Sigmoid colon (tissue), 7 donors: Measurements from ENCODE around the gene EIF3D. TPM values are rescaled to one million over a fixed set of nuclear protein-coding genes. Genes with fewer than 3 reads are reported as not detected.

ENCODE experiments used
- DNase-seq: peaks from one replicate; pipeline ENCODE4 v3.0.0-alpha.2; 2019
- H3K27ac ChIP-seq, 4 donors: fragments of 200-600 bp; sonication (generic); one replicate each; pipeline ENCODE4 v1.5.1; 2016 to 2019; ENCODE audit warnings: mild to moderate bottlenecking in 1 of 4
- H3K27me3 ChIP-seq, 3 donors: fragments of 200-600 bp; sonication (generic); one replicate each; pipeline ENCODE4 v1.5.1; 2019; ENCODE audit warnings: mild to moderate bottlenecking in 1 of 3
- H3K36me3 ChIP-seq, 4 donors: fragments of 200-600 bp; sonication (generic); one replicate each; pipeline ENCODE4 v1.5.1; 2016 to 2019
- H3K4me1 ChIP-seq, 4 donors: fragments of 200-600 bp; sonication (generic); one replicate each; pipeline ENCODE4 v1.5.1; 2017 to 2019
- H3K4me3 ChIP-seq, 4 donors: fragments of 200-600 bp; sonication (generic); one replicate each; pipeline ENCODE4 v1.5.1; 2017 to 2019; ENCODE audit warnings: mild to moderate bottlenecking in 2 of 4, moderate library complexity in 1 of 4
- H3K9me3 ChIP-seq, 4 donors: fragments of 200-600 bp in 3 of 4; sonication (generic) in 3 of 4; one replicate each; pipeline versions ENCODE4 v1.5.1 to v1.6.1; 2013 to 2019
- EP300 ChIP-seq, 4 donors: sonication (generic); formaldehyde crosslinking; IDR thresholded peaks; one replicate each; pipeline ENCODE4 v1.6.1; 2017; ENCODE audit warnings: antibody characterized with exemption in 4 of 4
- POLR2A ChIP-seq, 2 donors: fragments of 450-650 bp; IDR thresholded peaks; one replicate each; pipeline ENCODE4 v1.6.1; 2016; ENCODE audit warnings: antibody characterized with exemption in 2 of 2, mild to moderate bottlenecking in 2 of 2, moderate library complexity in 2 of 2
- POLR2AphosphoS5 ChIP-seq, 4 donors: sonication (generic); formaldehyde crosslinking; IDR thresholded peaks; one replicate each; pipeline ENCODE4 v1.6.1; 2017; ENCODE audit warnings: antibody characterized with exemption in 4 of 4
- WGBS, 2 donors: extraction: QIAGEN DNeasy Blood & Tissue Kit; methylation state at CpG; one replicate each; pipeline ENCODE4 v1.1.7; 2013; 5-methylcytosine and 5-hydroxymethylcytosine counted together
- intact Hi-C: fragments of 100-400 bp; cut with DNase I; formaldehyde crosslinking; loops from one replicate; pipeline ENCODE4 v1.15.1; 2023
- polyA plus RNA-seq, 3 donors: library from polyadenylated mRNA; stranded (reverse); fragments of 200-250 nt; gene quantifications; one replicate each; pipeline ENCODE4 v1.2.3, GENCODE V29; 2013
- total RNA-seq, 4 donors: library from RNA; depleted of rRNA; stranded (reverse); fragments of >200 nt; gene quantifications; one replicate each; pipeline ENCODE4 v1.1.0, GENCODE V29; 2016
- TF ChIP-seq, protein P1 (sequence below), 4 experiments: fragments of 450-650 bp in 3 of 4; fragments of 200-600 bp in 1 of 4; IDR thresholded peaks; one replicate each; pipeline ENCODE4 v1.5.1; 2016 to 2019; ENCODE audit warnings: antibody characterized with exemption in 4 of 4, mild to moderate bottlenecking in 3 of 4, moderate library complexity in 2 of 4
- donor health status: healthy with polysubstance abuse.
- donor health status: Bipolar disorder and iron deficiency.
- donor health status: healthy.

The EIF3D gene
- total and polyA plus RNA-seq, 7 donors = 130 to 376 (median 260) TPM

DNA sequence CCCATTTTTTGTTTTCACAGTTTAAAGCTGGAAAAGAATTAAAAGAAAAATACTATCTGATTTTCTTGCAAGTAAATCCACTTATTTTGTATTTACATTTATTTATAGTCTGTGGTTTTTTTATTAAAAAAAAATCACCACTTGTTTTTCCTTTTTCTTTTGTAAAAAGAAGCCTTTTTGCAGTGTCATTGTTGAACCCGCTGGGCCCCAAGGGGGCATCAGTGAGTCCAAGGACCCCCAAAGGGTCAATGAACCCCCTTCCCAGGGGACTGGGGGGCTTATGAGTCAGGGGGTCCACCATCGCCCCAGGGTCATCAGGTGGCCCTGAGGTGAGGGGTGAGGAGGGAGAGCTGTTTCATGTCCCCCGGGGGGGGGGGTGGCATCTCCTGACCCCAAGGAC, 34.0 kb upstream of the EIF3D start:
- H3K9me3 ChIP-seq = no peaks in the 10 kb centered on the region
- H3K36me3 ChIP-seq = no peaks in the 10 kb centered on the region
- peaks cover 11 to 40% (median 18%) of the 10 kb centered on the region in 3 donors for H3K27me3 ChIP-seq
- H3K4me1 ChIP-seq = no peaks in the 10 kb centered on the region
- no peak for DNase-seq
- no peak overlapping the region for H3K4me3 ChIP-seq
- no peak overlapping the region for H3K27ac ChIP-seq
- intact Hi-C loops = no loop called here
- WGBS, 2 donors = 59 to 69% methylated on average over 3 of the region's 3 CpGs
- TF ChIP-seq EP300 (IDR thresholded peaks at IDR 0.05) (no peak), POLR2A (IDR thresholded peaks at IDR 0.05) (no peak), POLR2AphosphoS5 (IDR thresholded peaks at IDR 0.05) (no peak)
- TF ChIP-seq, protein P1, sequence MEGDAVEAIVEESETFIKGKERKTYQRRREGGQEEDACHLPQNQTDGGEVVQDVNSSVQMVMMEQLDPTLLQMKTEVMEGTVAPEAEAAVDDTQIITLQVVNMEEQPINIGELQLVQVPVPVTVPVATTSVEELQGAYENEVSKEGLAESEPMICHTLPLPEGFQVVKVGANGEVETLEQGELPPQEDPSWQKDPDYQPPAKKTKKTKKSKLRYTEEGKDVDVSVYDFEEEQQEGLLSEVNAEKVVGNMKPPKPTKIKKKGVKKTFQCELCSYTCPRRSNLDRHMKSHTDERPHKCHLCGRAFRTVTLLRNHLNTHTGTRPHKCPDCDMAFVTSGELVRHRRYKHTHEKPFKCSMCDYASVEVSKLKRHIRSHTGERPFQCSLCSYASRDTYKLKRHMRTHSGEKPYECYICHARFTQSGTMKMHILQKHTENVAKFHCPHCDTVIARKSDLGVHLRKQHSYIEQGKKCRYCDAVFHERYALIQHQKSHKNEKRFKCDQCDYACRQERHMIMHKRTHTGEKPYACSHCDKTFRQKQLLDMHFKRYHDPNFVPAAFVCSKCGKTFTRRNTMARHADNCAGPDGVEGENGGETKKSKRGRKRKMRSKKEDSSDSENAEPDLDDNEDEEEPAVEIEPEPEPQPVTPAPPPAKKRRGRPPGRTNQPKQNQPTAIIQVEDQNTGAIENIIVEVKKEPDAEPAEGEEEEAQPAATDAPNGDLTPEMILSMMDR (IDR thresholded peaks at IDR 0.05) = no peak

DNA sequence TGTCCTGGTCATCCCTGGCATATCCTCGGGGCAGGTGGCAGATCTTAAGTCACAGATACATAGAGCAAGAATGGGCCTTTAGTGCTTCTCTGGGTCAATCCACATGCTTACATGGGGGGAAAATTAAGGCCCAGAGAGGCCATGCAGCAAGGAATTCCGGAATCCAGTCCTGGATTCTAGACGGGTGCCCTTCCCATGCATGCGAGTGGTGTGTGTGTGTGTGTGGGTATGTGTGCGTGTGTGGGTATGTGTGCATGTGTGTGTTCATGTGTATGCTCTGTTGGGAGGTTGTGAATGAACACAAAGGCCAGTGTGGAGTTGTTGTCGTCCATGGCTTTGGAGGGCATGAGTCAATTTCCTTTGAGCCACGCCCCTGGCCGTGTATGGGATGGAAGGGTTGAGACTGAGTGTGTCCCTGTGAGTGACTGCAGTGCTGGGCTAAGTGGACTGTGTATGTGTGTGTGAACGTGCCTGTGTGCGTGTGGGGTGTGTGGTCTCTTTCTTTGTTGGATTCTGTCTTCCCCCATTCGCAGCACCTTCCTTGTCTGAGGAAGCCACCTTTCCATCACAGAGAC, 33.4 kb upstream of the EIF3D start:
- no peak for DNase-seq
- no peaks in the 10 kb centered on the region for H3K4me1 ChIP-seq
- intact Hi-C loops = no loop called here
- H3K27me3 ChIP-seq = peaks cover 11 to 39% (median 18%) of the 10 kb centered on the region in 3 donors
- H3K9me3 ChIP-seq = no peaks in the 10 kb centered on the region
- 67 to 78% methylated on average over 11 of the region's 11 CpGs for WGBS, 2 donors
- no peak overlapping the region for H3K4me3 ChIP-seq
- no peak overlapping the region for H3K27ac ChIP-seq
- H3K36me3 ChIP-seq = no peaks in the 10 kb centered on the region
- no peak for TF ChIP-seq EP300 (IDR thresholded peaks at IDR 0.05)
- TF ChIP-seq, protein P1 (IDR thresholded peaks at IDR 0.05) = no peak
- TF ChIP-seq POLR2AphosphoS5 (IDR thresholded peaks at IDR 0.05) = no peak
- no peak for TF ChIP-seq POLR2A (IDR thresholded peaks at IDR 0.05)

DNA sequence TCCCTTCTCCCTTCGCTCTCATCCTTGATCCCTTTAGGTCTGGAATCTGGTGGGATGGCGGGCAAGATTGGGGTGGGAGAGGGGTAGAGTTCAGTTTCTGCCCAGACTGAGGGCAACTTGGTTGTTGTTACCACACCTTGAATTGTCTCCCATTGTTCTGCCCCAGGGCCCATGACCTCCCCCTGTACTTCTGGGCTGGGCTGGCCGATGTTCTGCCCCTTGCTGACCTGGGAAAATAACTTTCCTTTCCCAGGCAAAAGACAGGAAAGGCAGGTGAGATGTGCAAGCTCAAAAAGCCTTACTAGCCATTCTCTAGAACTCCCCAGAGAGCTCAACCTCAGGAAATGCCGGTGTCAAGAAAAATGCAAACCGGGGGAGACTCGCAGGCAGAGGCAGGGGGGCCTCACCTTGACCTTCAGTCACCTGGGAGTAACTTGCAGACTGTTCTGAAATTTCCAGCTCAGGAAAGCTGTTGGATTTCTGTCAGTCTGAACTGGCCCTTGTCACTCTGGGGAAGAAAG, 32.4 kb upstream of the EIF3D start:
- H3K4me3 ChIP-seq = no peak overlapping the region
- no peak for DNase-seq
- H3K36me3 ChIP-seq = no peaks in the 10 kb centered on the region
- no peaks in the 10 kb centered on the region for H3K4me1 ChIP-seq
- TF ChIP-seq EP300 (IDR thresholded peaks at IDR 0.05) = no peak
- no peak for TF ChIP-seq POLR2A (IDR thresholded peaks at IDR 0.05)
- no peak for TF ChIP-seq POLR2AphosphoS5 (IDR thresholded peaks at IDR 0.05)
- TF ChIP-seq, protein P1 (IDR thresholded peaks at IDR 0.05) = no peak
- intact Hi-C loops = no loop called here
- H3K9me3 ChIP-seq = no peaks in the 10 kb centered on the region
- peaks cover 11 to 31% (median 18%) of the 10 kb centered on the region in 3 donors for H3K27me3 ChIP-seq
- H3K27ac ChIP-seq = no peak overlapping the region
- 42 to 48% methylated on average over 6 of the region's 6 CpGs for WGBS, 2 donors

DNA sequence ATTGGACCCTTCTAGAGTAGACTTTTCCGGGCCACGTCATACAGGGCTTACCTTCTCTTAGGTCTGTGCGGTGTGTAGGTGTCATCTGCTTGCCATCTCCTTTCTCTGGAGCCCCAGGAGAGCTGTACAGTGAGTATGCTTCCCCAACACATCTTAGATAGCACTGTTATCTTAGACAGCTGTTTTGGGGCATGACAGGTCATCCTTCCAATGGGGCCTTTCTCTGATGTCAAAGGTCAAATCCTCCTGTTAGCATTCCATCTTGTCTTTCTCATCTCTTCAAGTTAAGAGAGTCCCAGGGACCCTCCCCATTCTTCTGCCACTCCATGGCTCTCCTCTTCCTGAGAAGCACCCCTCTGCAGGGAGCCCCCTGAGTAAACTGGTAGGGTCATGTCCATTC, 31.0 kb upstream of the EIF3D start:
- peaks cover 11 to 26% (median 17%) of the 10 kb centered on the region in 3 donors for H3K27me3 ChIP-seq
- no peaks in the 10 kb centered on the region for H3K36me3 ChIP-seq
- H3K9me3 ChIP-seq = no peaks in the 10 kb centered on the region
- no peak for TF ChIP-seq POLR2A (IDR thresholded peaks at IDR 0.05)
- TF ChIP-seq, protein P1 (IDR thresholded peaks at IDR 0.05) = no peak
- no peak for TF ChIP-seq POLR2AphosphoS5 (IDR thresholded peaks at IDR 0.05)
- no peak for TF ChIP-seq EP300 (IDR thresholded peaks at IDR 0.05)
- WGBS, 2 donors = 93 to 97% methylated on average over 3 of the region's 3 CpGs
- H3K4me1 ChIP-seq = no peaks in the 10 kb centered on the region
- intact Hi-C loops = no loop called here
- H3K4me3 ChIP-seq = no peak overlapping the region
- DNase-seq = no peak
- H3K27ac ChIP-seq = no peak overlapping the region

DNA sequence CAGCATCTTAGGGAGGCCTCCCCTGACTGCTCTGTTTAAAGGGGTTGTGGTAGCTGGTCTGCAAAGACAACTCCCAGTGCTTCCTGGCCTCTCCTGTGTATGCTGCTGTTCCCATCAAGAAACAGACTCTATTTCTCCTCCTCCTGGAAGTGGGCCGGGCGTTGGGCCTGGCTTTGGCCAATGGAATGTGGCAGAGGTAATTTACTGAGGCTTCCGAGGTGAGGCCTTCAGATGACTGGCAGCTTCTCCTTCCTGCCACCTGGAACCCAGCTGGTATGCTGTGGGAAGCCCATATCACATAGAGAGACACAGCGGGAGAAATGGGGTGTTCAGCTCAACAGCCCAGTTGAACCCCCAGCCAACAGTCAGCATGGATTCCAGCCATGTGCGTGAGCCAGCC, 25.1 kb upstream of the EIF3D start:
- 40 to 55% methylated on average over 5 of the region's 5 CpGs for WGBS, 2 donors
- no peaks in the 10 kb centered on the region for H3K36me3 ChIP-seq
- H3K27ac ChIP-seq = no peak overlapping the region
- DNase-seq = no peak
- no peak for TF ChIP-seq EP300 (IDR thresholded peaks at IDR 0.05)
- no peak for TF ChIP-seq POLR2AphosphoS5 (IDR thresholded peaks at IDR 0.05)
- no peak for TF ChIP-seq POLR2A (IDR thresholded peaks at IDR 0.05)
- TF ChIP-seq, protein P1 (IDR thresholded peaks at IDR 0.05) = no peak
- intact Hi-C loops = no loop called here
- no peaks in the 10 kb centered on the region for H3K9me3 ChIP-seq
- no peak overlapping the region for H3K4me3 ChIP-seq
- H3K4me1 ChIP-seq = no peaks in the 10 kb centered on the region
- peaks cover 0 to 30% (median 0%) of the 10 kb centered on the region in 3 donors for H3K27me3 ChIP-seq
